NT2/D1 (cell line): ENCODE results near the gene MYO5C.
"Not testable (repeated sequence)": the region's sequence is repeated elsewhere in the genome, so short reads cannot be mapped to it uniquely, and the experiment has no call there.

Experiments used
- DNase-seq: peaks from one replicate; pipeline ENCODE4 v3.0.0-alpha.2; 2011; ENCODE audit warnings: low read depth, low spot score
- H3K27me3 ChIP-seq: 2 replicates; pipeline ENCODE4 v1.6.0; 2011; ENCODE audit warnings: mild to moderate bottlenecking; ENCODE audit not compliant: insufficient read length, insufficient read depth
- H3K36me3 ChIP-seq: 2 replicates; pipeline ENCODE4 v1.6.1; 2011; ENCODE audit warnings: mild to moderate bottlenecking, low read length, mixed read lengths; ENCODE audit not compliant: insufficient read depth, insufficient read length
- H3K4me1 ChIP-seq: 2 replicates; pipeline ENCODE4 v1.5.1; 2011; ENCODE audit not compliant: insufficient read depth, insufficient read length
- H3K4me3 ChIP-seq: 2 replicates; pipeline ENCODE4 v1.5.1; 2011; ENCODE audit warnings: low read depth; ENCODE audit not compliant: insufficient read length
- H3K9ac ChIP-seq: 2 replicates; pipeline ENCODE4 v1.6.0; 2011; ENCODE audit warnings: low read depth; ENCODE audit not compliant: insufficient read length
- H3K9me3 ChIP-seq: 2 replicates; pipeline ENCODE4 v1.5.1; 2011; ENCODE audit warnings: mild to moderate bottlenecking, low read length; ENCODE audit not compliant: insufficient read depth
- SUZ12 ChIP-seq: IDR thresholded peaks from 2 replicates; pipeline ENCODE4 v1.6.1; 2011; ENCODE audit not compliant: insufficient read length, insufficient read depth; ENCODE audit errors: extremely low read depth
- YY1 ChIP-seq: IDR thresholded peaks from 2 replicates; pipeline ENCODE4 v1.6.1; 2011; ENCODE audit not compliant: insufficient read length, insufficient read depth
- ZNF274 ChIP-seq: IDR thresholded peaks from 2 replicates; pipeline ENCODE4 v1.6.1; 2011; ENCODE audit warnings: mild to moderate bottlenecking, low read depth, low read length

The MYO5C gene

GRCh38 chr15:52179278-52180195 lies 116.1 kb downstream of the MYO5C start:
- H3K27me3 ChIP-seq, result peaks cover 31% of the 10 kb centered on the region
- no peaks in the 10 kb centered on the region for H3K9me3 ChIP-seq
- DNase-seq, result no peak
- peaks cover 2% of the 10 kb centered on the region for H3K4me1 ChIP-seq
- H3K9ac ChIP-seq, result peak overlapping the region; percentile 91
- H3K4me3 ChIP-seq, result peak overlapping the region; percentile 77
- H3K36me3 ChIP-seq, result no peaks in the 10 kb centered on the region
- TF ChIP-seq SUZ12 (no peak), YY1 (no peak), ZNF274 (no peak)

- DNase-seq, result no peak
- Histone ChIP-seq H3K9ac (peak overlapping the region; percentile 91), H3K4me3 (peak overlapping the region; percentile 77)
Measured at GRCh38 chr15:52178765-52179164, 116.8 kb downstream of the MYO5C start.

GRCh38 chr15:52172869-52173268 lies 122.7 kb downstream of the MYO5C start:
- no peak for DNase-seq
- H3K4me1 ChIP-seq, result no peaks in the 10 kb centered on the region
- no peaks in the 10 kb centered on the region for H3K9me3 ChIP-seq
- H3K36me3 ChIP-seq, result no peaks in the 10 kb centered on the region
- no peak overlapping the region for H3K9ac ChIP-seq
- H3K27me3 ChIP-seq, result no peaks in the 10 kb centered on the region
- TF ChIP-seq YY1 (no peak), SUZ12 (no peak), ZNF274 (no peak)
- no peak overlapping the region for H3K4me3 ChIP-seq

More at GRCh38 chr15:52178765-52179164, 116.8 kb downstream of the MYO5C start:
- no peaks in the 10 kb centered on the region for H3K9me3 ChIP-seq
- H3K27me3 ChIP-seq, result peaks cover 31% of the 10 kb centered on the region
- no peaks in the 10 kb centered on the region for H3K36me3 ChIP-seq
- H3K4me1 ChIP-seq, result peaks cover 2% of the 10 kb centered on the region
- TF ChIP-seq SUZ12 (no peak), ZNF274 (no peak)

- H3K27me3 ChIP-seq, result no peaks in the 10 kb centered on the region
- no peak overlapping the region for H3K9ac ChIP-seq
- no peaks in the 10 kb centered on the region for H3K36me3 ChIP-seq
- H3K9me3 ChIP-seq, result no peaks in the 10 kb centered on the region
- DNase-seq, result no peak
- no peak overlapping the region for H3K4me3 ChIP-seq
- no peaks in the 10 kb centered on the region for H3K4me1 ChIP-seq
- TF ChIP-seq SUZ12 (no peak), ZNF274 (no peak), YY1 (no peak)
Measured at GRCh38 chr15:52171807-52172206, 123.8 kb downstream of the MYO5C start.

GRCh38 chr15:52171386-52171785 lies 124.2 kb downstream of the MYO5C start:
- Histone ChIP-seq H3K9ac (no peak overlapping the region), H3K4me3 (no peak overlapping the region), H3K27me3 (no peaks in the 10 kb centered on the region), H3K9me3 (no peaks in the 10 kb centered on the region), H3K36me3 (no peaks in the 10 kb centered on the region), H3K4me1 (no peaks in the 10 kb centered on the region)
- TF ChIP-seq ZNF274 (no peak), SUZ12 (no peak), YY1 (no peak)
- no peak for DNase-seq

GRCh38 chr15:52170199-52170598 lies 125.4 kb downstream of the MYO5C start:
- not testable (repeated sequence) for H3K9ac ChIP-seq, H3K9me3 ChIP-seq, H3K4me1 ChIP-seq, H3K36me3 ChIP-seq, H3K27me3 ChIP-seq, DNase-seq, H3K4me3 ChIP-seq

GRCh38 chr15:52165494-52166131 lies 130.0 kb downstream of the MYO5C start:
- not testable (repeated sequence) for H3K9me3 ChIP-seq, H3K4me1 ChIP-seq, H3K36me3 ChIP-seq, H3K27me3 ChIP-seq, H3K9ac ChIP-seq, H3K4me3 ChIP-seq, DNase-seq
